HEK293T (cell line): ENCODE data around the gene INTS3.

Experiments
- CTCF ChIA-PET: fragments of 350-600 bp; formaldehyde crosslinking; extraction: SDS; loops from one replicate; lab custom pipeline; 2021; ENCODE audit warnings: antibody characterized with exemption, inconsistent platforms; lab: Yijun Ruan, JAX
- POLR2A ChIA-PET: fragments of 350-600 bp; formaldehyde crosslinking; extraction: SDS; loops from one replicate; lab custom pipeline; 2020; ENCODE audit warnings: antibody characterized with exemption, inconsistent platforms; lab: Yijun Ruan, JAX
- DNase-seq: peaks from one replicate; pipeline ENCODE4 v3.0.0; 2012; ENCODE audit warnings: mixed read lengths; ENCODE audit errors: extremely low spot score
- ARNT ChIP-seq: fragments of 450-650 bp; IDR thresholded peaks from 2 replicates; pipeline ENCODE4 v1.6.1; 2017; ENCODE audit warnings: mild to moderate bottlenecking
- BHLHE40 ChIP-seq: fragments of 450-650 bp; IDR thresholded peaks from 2 replicates; pipeline ENCODE4 v1.6.1; 2016; ENCODE audit warnings: mild to moderate bottlenecking, moderate library complexity, borderline replicate concordance
- CTBP1 ChIP-seq: fragments of 450-650 bp; IDR thresholded peaks from 2 replicates; pipeline ENCODE4 v1.6.1; 2016; ENCODE audit warnings: borderline replicate concordance
- ELF4 ChIP-seq: fragments of 450-650 bp; IDR thresholded peaks from 2 replicates; pipeline ENCODE4 v1.6.1; 2017; ENCODE audit warnings: antibody characterized with exemption
- FOXA1 ChIP-seq: fragments of 450-650 bp; IDR thresholded peaks from 2 replicates; pipeline ENCODE4 v1.6.1; 2016; ENCODE audit warnings: mild to moderate bottlenecking
- FOXK2 ChIP-seq: fragments of 450-650 bp; IDR thresholded peaks from 2 replicates; pipeline ENCODE4 v1.6.1; 2016; ENCODE audit warnings: mild to moderate bottlenecking
- FOXM1 ChIP-seq: fragments of 450-650 bp; IDR thresholded peaks from 2 replicates; pipeline ENCODE4 v1.6.1; 2017; ENCODE audit warnings: mild to moderate bottlenecking, borderline replicate concordance
- HDGF ChIP-seq: fragments of 450-650 bp; IDR thresholded peaks from 2 replicates; pipeline ENCODE4 v1.6.1; 2017; ENCODE audit warnings: antibody characterized with exemption, borderline replicate concordance
- L3MBTL2 ChIP-seq: fragments of 450-650 bp; conservative IDR thresholded peaks from 2 replicates; pipeline ENCODE4 v1.6.1; 2016; ENCODE audit warnings: mild to moderate bottlenecking
- LEF1 ChIP-seq: fragments of 450-650 bp; IDR thresholded peaks from 2 replicates; pipeline ENCODE4 v1.6.1; 2017; ENCODE audit warnings: mild to moderate bottlenecking, borderline replicate concordance
- NFRKB ChIP-seq: fragments of 450-650 bp; IDR thresholded peaks from 2 replicates; pipeline ENCODE4 v1.6.1; 2016; ENCODE audit warnings: mild to moderate bottlenecking, moderate library complexity
- SP1 ChIP-seq: fragments of 450-650 bp; IDR thresholded peaks from 2 replicates; pipeline ENCODE4 v1.6.1; 2017
- SUZ12 ChIP-seq: fragments of 450-650 bp; IDR thresholded peaks from 2 replicates; pipeline ENCODE4 v1.6.1; 2016; ENCODE audit warnings: mild to moderate bottlenecking
- TARDBP ChIP-seq: fragments of 450-650 bp; IDR thresholded peaks from 2 replicates; pipeline ENCODE4 v1.6.1; 2016
- ZNF384 ChIP-seq: fragments of 450-650 bp; IDR thresholded peaks from 2 replicates; pipeline ENCODE4 v1.6.1; 2016
- TF ChIP-seq, protein P1 (sequence below): fragments of 450-650 bp; IDR thresholded peaks from 2 replicates; pipeline ENCODE4 v1.6.1; 2016

Gene INTS3

DNA sequence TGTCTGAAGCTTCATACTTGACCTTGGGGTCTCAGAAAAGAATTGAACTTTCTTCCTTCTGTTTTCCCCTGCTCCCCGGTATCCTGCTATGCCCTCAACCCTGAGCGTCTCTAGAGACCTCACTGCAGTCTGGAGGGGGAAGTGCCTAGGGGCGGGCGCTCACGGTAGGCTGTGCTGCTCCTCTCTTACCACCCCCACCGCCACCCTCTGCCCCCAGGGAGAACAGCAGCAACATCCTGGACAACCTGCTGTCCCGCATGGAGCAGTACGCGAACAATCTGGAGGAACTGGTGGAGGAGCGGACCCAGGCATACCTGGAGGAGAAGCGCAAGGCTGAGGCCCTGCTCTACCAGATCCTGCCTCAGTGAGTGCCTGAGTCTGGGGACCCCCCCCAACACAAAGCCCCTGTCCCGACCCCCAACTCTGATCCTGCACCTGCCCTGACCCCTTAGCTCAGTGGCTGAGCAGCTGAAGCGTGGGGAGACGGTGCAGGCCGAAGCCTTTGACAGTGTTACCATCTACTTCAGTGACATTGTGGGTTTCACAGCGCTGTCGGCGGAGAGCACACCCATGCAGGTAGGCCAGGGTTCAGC, 39.0 kb upstream of the INTS3 start:
- TF ChIP-seq FOXK2 (no peak), FOXA1 (no peak), ZNF384 (no peak), BHLHE40 (no peak), LEF1 (no peak), TARDBP (no peak), HDGF (no peak), CTBP1 (no peak), L3MBTL2 (no peak), FOXM1 (no peak), SUZ12 (no peak), NFRKB (no peak), ELF4 (no peak)
- ChIA-PET CTCF (no interaction called here), POLR2A (interaction anchor here (1.0 to 1.6 kb wide), 4 partner anchors 9 to 39 kb away, joined by 3 to 6 read pairs (median 4); partner anchors contain the start of gene INTS3)
- no peak for DNase-seq

DNA sequence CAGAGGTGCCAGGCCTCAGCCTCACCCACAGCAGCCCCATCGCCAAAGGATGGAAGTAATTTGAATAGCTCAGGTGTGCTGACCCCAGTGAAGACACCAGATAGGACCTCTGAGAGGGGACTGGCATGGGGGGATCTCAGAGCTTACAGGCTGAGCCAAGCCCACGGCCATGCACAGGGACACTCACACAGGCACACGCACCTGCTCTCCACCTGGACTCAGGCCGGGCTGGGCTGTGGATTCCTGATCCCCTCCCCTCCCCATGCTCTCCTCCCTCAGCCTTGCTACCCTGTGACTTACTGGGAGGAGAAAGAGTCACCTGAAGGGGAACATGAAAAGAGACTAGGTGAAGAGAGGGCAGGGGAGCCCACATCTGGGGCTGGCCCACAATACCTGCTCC, 34.4 kb upstream of the INTS3 start:
- ChIA-PET POLR2A (interaction anchor here (0.9 to 1.4 kb wide), 2 partner anchors 34 to 35 kb away, joined by 3 to 4 read pairs; partner anchors contain the start of genes INTS3 and SNAPIN), CTCF (no interaction called here)
- TF ChIP-seq BHLHE40 = no peak
- no peak for TF ChIP-seq ZNF384
- no peak for TF ChIP-seq SP1
- no peak for TF ChIP-seq CTBP1
- TF ChIP-seq, protein P1, sequence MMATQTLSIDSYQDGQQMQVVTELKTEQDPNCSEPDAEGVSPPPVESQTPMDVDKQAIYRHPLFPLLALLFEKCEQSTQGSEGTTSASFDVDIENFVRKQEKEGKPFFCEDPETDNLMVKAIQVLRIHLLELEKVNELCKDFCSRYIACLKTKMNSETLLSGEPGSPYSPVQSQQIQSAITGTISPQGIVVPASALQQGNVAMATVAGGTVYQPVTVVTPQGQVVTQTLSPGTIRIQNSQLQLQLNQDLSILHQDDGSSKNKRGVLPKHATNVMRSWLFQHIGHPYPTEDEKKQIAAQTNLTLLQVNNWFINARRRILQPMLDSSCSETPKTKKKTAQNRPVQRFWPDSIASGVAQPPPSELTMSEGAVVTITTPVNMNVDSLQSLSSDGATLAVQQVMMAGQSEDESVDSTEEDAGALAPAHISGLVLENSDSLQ = no peak
- TF ChIP-seq LEF1 = no peak
- no peak for TF ChIP-seq L3MBTL2
- TF ChIP-seq SUZ12 = no peak
- TF ChIP-seq FOXK2 = no peak
- no peak for TF ChIP-seq FOXM1
- no peak for DNase-seq

DNA sequence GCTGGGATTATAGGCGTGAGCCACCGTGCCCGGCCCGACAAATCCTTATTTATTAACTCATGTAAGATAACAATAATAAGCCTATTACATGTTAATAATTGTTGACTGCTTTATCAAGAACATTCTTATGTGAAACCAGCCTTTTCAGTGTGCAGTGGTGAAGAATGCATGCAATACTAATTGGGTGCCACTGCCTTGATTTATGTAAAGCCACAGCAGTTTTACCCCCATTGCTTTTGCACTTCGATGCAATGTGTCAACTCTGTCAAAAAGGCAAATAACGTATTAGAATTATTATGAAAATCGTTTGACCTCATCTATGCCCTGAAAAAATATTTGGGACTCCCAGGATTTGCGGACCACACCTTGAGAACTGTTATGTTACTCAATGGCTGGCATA, 31.1 kb upstream of the INTS3 start:
- POLR2A ChIA-PET = interaction anchor here (0.9 to 3.5 kb wide), 3 partner anchors 12 to 63 kb away, joined by 6 to 24 read pairs (median 7); partner anchors contain the start of genes CHTOP and INTS3
- no peak for TF ChIP-seq BHLHE40
- no peak for TF ChIP-seq NFRKB
- no peak for TF ChIP-seq FOXK2
- no peak for TF ChIP-seq FOXA1
- TF ChIP-seq CTBP1 = no peak
- TF ChIP-seq ARNT = no peak
- DNase-seq = no peak
- CTCF ChIA-PET = no interaction called here

DNA sequence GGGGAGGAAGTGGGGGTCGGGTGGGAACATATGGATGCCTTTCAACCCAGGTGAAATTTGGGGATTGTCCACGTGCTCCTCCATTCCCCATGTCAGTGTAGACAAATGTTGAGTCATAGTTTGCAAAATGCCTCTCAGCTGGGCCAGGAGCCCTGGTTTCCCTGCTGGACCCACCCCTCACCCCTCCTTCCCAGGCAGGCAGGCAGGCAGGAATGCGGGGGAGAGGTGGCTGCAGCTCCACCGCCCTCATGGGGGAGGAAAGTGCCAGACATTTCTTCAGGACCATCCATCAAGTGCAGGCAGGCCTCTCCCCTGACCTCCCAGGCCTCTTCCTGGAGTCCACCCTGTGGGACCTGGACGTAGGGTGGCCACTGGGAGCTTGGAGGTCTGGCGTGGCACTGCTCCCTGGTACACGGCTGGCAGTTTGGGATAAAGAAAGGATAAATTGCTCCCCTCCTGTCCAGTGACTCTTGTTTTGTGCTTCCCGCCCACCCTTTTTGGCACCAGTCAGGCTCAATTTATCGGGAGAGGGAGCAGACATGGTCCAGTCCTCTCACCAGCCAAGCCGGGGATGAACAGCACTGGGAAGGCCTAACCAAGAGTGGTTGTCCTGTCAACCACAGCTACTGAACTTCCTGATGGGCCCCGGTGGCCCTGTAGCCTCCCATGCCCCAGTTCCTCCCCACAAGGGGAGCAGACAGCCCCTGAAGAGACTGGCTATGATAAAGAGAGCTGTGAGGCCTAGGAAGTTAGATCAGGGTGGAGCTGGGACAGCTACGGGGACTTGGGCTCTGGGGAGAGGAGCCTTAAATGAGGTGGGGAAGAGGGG, 30.4 kb upstream of the INTS3 start:
- ChIA-PET CTCF (interaction anchor here (0.6 kb wide), 1 partner anchor 342 kb away, joined by 3 read pairs; no protein-coding TSS in a partner anchor), POLR2A (interaction anchor here (0.8 to 3.5 kb wide), 5 partner anchors 9 to 70 kb away, joined by 3 to 24 read pairs (median 6); partner anchors contain the start of genes CHTOP, INTS3 and S100A13)
- TF ChIP-seq TARDBP (no peak), BHLHE40 (no peak), ARNT (no peak), CTBP1 (no peak), HDGF (0 out of 2 replicates have a peak, but pooled peaks have one; percentile 44)
- DNase-seq = no peak

DNA sequence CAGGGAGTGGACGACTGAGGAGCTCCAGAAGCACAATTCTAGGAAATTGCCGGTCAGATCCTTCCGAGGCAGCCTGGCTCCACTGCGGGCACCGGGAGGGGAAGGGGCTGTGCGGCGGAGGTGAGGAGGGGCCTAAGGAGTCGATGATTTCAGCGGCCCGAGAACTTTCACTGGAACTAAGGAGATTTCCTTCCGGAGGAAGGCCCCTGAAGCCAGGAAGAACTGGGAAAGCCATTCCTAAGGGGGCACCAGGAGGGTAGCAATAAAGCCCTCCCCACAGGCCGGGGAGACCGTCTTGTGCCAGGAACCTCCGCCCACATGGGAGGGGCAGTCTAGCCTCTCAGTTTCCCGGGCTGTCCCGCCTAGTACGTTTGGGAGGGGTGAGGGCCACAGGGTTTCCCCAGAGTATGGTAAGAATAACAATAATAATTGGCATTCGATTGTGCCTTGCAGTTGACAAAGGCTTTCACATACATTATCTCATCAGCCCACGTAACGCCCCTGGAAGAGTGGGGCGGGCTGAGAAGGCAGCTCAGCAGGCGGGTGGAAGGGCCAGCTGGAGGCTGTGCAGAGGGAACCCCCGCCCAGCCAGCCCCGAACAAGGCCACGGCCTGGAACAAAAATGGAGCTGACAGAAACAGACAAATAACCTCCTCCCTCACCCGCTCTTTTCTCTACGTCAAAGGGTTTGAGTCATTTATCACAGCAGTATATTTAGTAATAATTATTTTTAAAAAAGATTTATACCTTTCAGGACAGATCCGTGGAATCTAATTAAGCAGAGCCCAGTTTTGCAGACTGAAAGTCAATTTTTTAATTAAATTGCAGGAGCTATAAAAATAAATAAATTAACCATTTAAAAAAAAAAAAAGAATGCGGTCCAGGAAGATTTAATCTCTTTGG, 29.6 kb upstream of the INTS3 start:
- CTCF ChIA-PET = interaction anchor here (0.6 kb wide), 1 partner anchor 343 kb away, joined by 3 read pairs; no protein-coding TSS in a partner anchor
- no peak for TF ChIP-seq ARNT
- TF ChIP-seq SUZ12 = no peak
- TF ChIP-seq SP1 = no peak
- no peak for TF ChIP-seq BHLHE40
- TF ChIP-seq HDGF = 0 out of 2 replicates have a peak, but pooled peaks have one; percentile 25
- no peak for TF ChIP-seq TARDBP
- TF ChIP-seq, protein P1 = no peak
- POLR2A ChIA-PET = interaction anchor here (0.8 to 3.5 kb wide), 5 partner anchors 10 to 71 kb away, joined by 3 to 24 read pairs (median 4); partner anchors contain the start of genes INTS3 and S100A13
- DNase-seq = no peak
